Skeletal muscle satellite cell (primary cell): ENCODE results near the gene PPL.

Source experiments
- H3K27me3 ChIP-seq: 2 replicates; pipeline ENCODE4 v1.7.0; 2013; ENCODE audit warnings: low read length; ENCODE audit not compliant: control insufficient read depth, insufficient read depth
- H3K36me3 ChIP-seq: 2 replicates; pipeline ENCODE4 v1.7.0; 2013; ENCODE audit warnings: mild to moderate bottlenecking, control low read depth, low read length; ENCODE audit not compliant: insufficient read depth
- H3K4me1 ChIP-seq: 2 replicates; pipeline ENCODE4 v1.7.0; 2013; ENCODE audit warnings: low read length; ENCODE audit not compliant: control insufficient read depth, insufficient read depth
- H3K4me2 ChIP-seq: 2 replicates; pipeline ENCODE4 v1.7.0; 2013; ENCODE audit warnings: mild to moderate bottlenecking, low read length
- H3K4me3 ChIP-seq: 2 replicates; pipeline ENCODE4 v1.7.0; 2013; ENCODE audit warnings: low read length
- H3K9ac ChIP-seq: 2 replicates; pipeline ENCODE4 v1.7.0; 2013; ENCODE audit warnings: mild to moderate bottlenecking, low read depth, low read length, moderate library complexity
- H3K9me3 ChIP-seq: replicated peaks from 2 replicates; pipeline ENCODE4 v1.7.0; 2013; ENCODE audit warnings: mild to moderate bottlenecking, control low read depth, low read length

PPL gene

DNA sequence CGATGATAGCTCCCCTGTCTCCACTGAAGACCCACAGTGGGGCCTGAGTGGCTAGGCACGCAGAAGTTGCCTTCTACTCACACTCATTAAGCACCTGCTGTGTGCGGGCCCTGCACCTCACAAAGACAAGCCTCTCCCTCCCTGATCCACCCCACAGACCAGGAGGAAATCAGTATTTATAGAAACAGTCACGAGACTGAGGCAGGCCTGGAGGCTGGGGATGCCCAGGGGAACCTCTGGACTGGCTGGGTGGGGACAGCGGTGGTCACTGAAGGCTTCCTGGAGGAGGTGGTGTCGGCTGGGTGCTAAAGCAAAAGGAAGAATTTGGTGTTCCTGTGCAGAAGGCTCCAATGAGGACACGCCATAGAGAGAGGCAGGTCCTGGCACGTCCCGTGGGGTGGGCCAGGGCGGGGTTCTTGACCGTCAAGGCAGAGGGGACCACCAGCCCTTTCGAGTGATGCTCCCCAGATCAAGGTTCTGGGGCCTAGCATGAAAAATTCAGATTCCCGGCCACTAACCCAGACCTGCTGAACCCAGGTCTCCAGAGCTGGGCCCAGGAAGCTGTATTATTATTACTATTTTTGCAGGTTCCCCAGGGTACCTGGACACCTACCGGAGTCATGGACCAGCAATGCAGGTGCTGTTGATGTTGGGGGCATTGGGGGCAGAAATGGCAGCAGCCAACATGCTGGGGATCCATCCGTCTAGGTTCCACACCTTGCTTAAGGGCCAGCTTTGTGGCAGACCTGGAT, 23.0 kb downstream of the PPL start:
- H3K36me3 ChIP-seq = no peaks in the 10 kb centered on the region
- peaks cover 23% of the 10 kb centered on the region for H3K4me1 ChIP-seq
- no peak overlapping the region for H3K4me3 ChIP-seq
- no peak overlapping the region for H3K9ac ChIP-seq
- no peaks in the 10 kb centered on the region for H3K9me3 ChIP-seq
- H3K4me2 ChIP-seq = no peak overlapping the region
- peaks cover 8% of the 10 kb centered on the region for H3K27me3 ChIP-seq

DNA sequence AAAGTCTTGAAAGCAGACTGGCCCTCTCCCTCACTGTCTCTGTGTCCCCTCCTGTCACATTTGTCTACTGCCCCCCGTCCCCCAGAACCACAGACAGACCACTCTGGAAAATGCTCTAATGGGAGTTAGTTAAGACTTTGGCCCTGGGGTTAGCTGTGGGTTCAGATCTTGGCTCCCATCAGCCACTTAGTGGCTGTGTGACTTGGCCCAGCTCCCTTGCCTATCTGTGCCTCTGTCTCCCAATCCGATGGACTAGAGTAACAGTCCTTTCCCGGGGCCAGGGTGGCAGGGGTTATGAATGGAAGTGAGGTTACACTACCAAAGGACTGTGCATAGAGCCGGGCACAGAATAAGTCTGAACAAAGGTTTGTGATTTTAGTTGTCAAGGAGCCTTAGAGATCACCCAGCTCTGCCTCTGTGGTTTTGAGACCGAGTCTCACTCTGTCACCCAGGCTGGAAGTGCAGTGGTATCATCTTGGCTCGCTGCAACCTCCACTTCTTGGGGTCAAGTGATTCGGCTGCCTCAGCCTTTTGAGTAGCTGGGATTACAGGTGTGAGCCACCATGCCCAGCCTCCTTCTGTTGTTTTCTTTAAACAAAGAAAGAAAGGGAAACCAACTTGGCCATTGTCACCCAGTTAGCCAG, 23.7 kb downstream of the PPL start:
- Histone ChIP-seq H3K36me3 (no peaks in the 10 kb centered on the region), H3K4me1 (peaks cover 23% of the 10 kb centered on the region), H3K9ac (no peak overlapping the region), H3K9me3 (no peaks in the 10 kb centered on the region), H3K4me3 (no peak overlapping the region), H3K27me3 (peaks cover 8% of the 10 kb centered on the region), H3K4me2 (no peak overlapping the region)

DNA sequence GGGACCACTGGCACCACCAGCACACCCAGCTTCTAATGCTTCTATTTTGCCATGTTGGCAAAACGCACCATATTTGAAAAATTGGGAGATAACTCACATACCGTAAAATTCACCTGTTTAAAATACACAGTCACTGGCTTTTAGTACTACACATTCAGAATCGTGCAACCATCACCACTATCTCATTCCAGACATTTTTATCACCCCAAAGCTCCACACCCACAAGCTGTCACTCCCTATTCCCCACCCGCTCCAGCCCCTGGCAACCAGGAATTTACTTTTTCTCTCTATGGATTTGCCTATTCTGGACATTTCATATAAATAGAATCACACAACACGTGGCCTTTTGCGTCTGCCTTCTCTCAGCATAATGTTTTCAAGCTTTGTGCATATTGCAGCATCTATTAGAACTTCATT, 25.0 kb downstream of the PPL start:
- peaks cover 8% of the 10 kb centered on the region for H3K27me3 ChIP-seq
- no peaks in the 10 kb centered on the region for H3K36me3 ChIP-seq
- no peaks in the 10 kb centered on the region for H3K9me3 ChIP-seq
- H3K4me2 ChIP-seq = no peak overlapping the region
- no peak overlapping the region for H3K9ac ChIP-seq
- peaks cover 16% of the 10 kb centered on the region for H3K4me1 ChIP-seq
- no peak overlapping the region for H3K4me3 ChIP-seq

DNA sequence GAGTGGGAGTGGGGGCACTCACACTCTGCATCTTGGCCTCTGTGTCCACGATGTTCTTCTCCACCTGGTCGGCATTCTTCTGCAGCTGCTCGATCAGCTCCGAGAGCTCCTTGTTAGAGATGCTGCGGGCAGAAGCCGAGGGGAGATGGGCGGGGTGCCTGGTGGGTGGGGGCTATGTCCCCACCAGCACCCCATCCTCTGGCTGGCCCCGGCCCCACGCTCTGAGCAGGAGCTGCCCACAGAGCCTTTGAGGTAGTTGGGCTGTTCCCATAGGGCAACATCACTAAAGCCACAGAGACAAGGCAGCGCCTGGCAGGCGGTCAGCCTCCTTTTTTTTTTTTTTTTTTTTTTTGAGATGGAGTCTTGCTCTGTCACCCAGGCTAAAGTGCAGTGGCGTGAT, 26.1 kb downstream of the PPL start:
- Histone ChIP-seq H3K4me3 (no peak overlapping the region), H3K27me3 (peaks cover 8% of the 10 kb centered on the region), H3K36me3 (no peaks in the 10 kb centered on the region), H3K4me1 (peaks cover 9% of the 10 kb centered on the region), H3K4me2 (no peak overlapping the region), H3K9me3 (no peaks in the 10 kb centered on the region), H3K9ac (no peak overlapping the region)

DNA sequence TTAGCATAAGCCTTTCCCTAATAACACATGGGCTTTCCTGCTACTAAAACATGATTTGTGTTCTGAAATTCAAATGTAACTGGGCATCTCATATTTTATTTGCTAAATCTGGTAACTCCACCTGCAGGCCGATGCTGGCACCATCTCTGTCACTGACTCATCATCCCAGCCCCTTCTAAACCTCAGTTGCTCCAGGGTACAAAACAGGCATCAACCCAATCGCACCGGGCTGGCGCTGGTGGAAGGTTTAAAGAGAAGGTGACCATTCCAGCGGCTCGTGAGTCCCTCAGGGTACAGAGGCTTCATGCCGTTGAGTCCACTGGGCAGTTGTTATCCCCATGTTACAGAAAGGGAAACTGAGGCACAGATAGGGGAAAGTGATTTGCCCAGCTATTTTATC, 27.1 kb downstream of the PPL start:
- Histone ChIP-seq H3K4me2 (no peak overlapping the region), H3K4me3 (no peak overlapping the region), H3K9ac (no peak overlapping the region), H3K36me3 (no peaks in the 10 kb centered on the region), H3K9me3 (no peaks in the 10 kb centered on the region), H3K4me1 (peaks cover under 1% of the 10 kb centered on the region), H3K27me3 (peaks cover 11% of the 10 kb centered on the region)

DNA sequence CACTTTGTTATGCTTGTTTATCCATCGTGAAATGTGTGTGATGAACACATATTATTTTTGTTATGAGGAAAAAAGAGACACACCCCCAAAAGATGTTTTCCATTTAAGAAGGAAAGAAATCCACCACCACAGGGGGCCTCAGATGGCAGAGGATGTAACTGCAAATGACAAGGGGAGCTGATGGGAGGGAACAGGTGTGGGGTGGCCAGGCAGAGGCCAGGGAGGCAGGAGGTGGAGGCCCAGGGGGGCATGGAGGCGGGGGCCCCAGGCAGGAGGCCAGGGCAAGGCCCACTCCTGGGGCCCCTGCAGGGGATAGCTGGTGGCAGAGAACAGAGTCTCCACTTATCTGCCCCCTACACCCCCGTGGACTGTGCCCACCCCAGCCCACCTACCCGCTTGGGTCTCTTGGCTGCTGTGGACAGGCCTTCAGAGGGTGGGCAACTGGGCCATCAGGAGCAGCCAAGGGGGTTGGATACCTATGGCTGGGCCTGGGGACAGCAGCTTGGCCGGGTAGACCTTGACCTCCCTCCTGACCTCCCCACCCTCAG, 28.0 kb downstream of the PPL start:
- no peak overlapping the region for H3K4me3 ChIP-seq

DNA sequence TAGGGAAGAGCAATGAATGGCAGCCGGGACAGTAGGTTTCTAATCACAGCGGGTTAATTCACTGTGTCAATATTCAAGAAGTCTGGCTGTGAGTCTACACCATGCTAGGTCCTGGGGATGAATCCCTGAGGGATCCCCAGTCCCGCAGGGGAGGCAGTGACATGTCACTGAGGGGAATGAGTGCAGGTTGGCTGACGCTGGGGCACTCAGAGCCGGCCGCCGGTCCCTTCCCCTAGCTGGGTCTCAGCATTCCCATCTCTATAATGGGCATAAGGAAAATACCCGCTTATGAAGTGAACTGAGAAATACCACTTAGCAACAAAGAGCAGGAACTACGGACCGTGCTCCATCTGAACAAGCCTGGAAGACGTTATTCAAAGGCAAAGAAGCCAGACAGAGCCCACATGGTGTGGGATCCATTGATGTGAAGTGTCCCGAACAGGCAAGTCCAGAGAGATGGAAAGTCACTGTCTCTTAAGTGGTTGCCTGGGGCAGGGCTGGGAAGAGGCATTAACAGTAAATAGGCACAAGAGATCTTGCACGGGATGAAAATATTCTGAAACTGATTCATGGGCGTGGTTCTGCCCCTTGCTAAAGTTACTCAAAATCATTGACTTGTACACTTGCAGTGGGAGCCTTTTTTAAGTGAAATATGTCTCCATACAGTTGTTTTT, 31.9 kb downstream of the PPL start:
- Histone ChIP-seq H3K4me3 (no peak overlapping the region), H3K27me3 (peaks cover 17% of the 10 kb centered on the region), H3K36me3 (no peaks in the 10 kb centered on the region), H3K9me3 (no peaks in the 10 kb centered on the region), H3K4me1 (no peaks in the 10 kb centered on the region), H3K4me2 (no peak overlapping the region), H3K9ac (no peak overlapping the region)

More for the DNA sequence above, 28.0 kb downstream of the PPL start:
- H3K36me3 ChIP-seq = no peaks in the 10 kb centered on the region
- no peak overlapping the region for H3K4me2 ChIP-seq
- H3K9me3 ChIP-seq = no peaks in the 10 kb centered on the region
- H3K27me3 ChIP-seq = peaks cover 19% of the 10 kb centered on the region
- no peaks in the 10 kb centered on the region for H3K4me1 ChIP-seq
- no peak overlapping the region for H3K9ac ChIP-seq

DNA sequence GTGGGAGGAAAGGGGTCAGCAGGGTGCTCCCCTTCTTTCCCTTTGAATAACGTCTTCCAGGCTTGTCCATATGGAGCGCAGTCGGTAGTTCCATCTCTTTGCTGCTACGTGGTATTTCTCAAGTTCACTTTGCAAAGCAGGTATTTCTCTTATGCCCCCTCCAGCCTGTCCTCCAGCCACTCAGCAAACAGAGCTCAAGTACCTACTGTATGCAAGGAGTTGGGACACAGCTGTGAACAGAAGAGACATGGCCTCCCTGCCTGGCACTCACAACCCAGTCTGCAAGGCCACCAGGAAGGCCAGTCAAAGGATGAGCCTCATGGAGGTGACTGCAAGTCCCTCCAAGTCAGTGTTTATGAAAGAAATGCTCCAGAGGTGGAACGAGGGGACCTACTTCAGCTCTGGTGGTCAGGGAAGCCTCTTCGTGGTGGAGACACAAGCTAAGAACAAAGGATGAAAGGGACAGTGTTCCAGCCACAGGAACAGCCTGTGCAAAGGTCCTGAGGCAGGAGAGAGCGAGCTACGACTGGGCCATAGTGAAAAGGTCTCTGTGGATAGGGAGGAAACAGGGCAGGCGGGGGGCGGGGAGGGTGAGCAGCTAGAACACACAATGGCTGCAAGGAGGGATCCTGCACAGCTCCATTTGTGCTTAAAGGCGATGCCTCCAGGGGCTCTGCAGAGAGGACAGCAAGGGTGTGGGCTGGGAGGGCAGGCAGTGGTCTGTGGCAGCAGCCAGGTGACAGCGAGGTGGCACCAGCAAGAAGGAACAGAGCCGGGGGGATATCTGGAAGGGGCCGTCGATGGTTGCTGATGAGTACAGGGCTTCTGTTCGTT, 32.6 kb downstream of the PPL start:
- Histone ChIP-seq H3K36me3 (no peaks in the 10 kb centered on the region), H3K9ac (no peak overlapping the region)

DNA sequence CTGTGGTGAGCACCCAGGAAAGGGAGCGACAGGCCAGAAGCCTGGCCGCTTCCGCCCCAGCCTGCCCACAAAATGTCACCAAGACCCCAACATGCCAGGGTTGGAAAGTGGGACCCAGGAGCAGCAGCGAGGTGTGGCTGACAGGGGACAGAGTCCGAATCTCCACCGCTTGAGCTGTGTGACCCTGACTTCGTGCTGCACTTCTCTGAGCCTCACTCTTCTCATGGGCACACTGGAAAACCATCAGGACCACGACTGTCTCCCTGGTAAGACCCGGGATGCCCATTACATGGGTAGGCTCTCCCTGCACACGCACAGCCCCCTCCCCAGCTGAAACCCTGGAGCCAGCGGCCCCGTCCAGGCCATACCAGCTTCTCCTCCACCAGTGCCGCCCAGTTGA, 34.9 kb downstream of the PPL start:
- no peaks in the 10 kb centered on the region for H3K36me3 ChIP-seq
- no peak overlapping the region for H3K4me3 ChIP-seq
- no peak overlapping the region for H3K9ac ChIP-seq
- H3K27me3 ChIP-seq = peaks cover 20% of the 10 kb centered on the region
- H3K9me3 ChIP-seq = no peaks in the 10 kb centered on the region
- H3K4me1 ChIP-seq = no peaks in the 10 kb centered on the region
- H3K4me2 ChIP-seq = no peak overlapping the region

More for the DNA sequence above, 32.6 kb downstream of the PPL start:
- H3K4me2 ChIP-seq = no peak overlapping the region
- H3K4me1 ChIP-seq = no peaks in the 10 kb centered on the region
- H3K9me3 ChIP-seq = no peaks in the 10 kb centered on the region
- no peak overlapping the region for H3K4me3 ChIP-seq
- peaks cover 20% of the 10 kb centered on the region for H3K27me3 ChIP-seq

DNA sequence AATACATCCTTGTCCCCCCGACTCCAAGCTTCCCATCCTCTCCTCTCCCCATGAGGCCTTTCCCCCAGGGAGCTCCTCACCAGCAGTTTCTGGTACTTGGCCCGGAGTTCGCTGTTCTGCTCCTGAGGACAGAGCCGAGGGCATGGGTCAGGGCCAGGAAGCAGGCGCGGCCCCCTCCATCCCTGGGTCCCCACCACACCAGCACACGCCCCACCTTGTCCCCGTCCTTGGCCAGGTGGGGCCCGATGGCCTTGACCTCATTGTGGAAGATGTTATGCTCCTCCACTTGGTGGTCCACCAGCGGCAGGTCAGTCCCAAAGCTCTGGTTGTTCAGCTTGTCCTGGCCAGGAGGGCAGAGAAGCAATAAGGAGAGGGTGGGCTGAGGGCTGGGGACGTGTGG, 36.2 kb downstream of the PPL start:
- Histone ChIP-seq H3K4me2 (no peak overlapping the region), H3K36me3 (no peaks in the 10 kb centered on the region), H3K9ac (no peak overlapping the region), H3K27me3 (peaks cover 22% of the 10 kb centered on the region), H3K9me3 (no peaks in the 10 kb centered on the region), H3K4me1 (no peaks in the 10 kb centered on the region), H3K4me3 (no peak overlapping the region)

DNA sequence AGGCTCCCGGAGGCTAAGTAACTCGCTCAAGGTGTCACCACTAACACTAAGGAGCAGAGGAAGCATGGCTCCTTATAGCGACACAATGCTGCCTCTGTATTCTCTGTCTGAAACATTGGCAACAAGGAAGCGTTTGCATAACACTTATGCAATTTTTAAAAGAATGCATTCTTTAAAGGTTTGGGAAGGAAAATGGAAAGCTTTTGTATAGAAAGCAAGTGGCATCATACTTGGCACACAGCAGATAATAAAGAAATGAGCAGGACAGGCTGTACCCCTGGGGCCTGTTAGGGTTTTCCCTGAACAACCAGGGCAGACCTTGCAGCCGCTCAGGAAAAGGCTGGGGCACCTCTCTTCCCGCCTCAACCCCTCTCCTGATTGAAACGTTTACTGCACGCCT, 36.9 kb downstream of the PPL start:
- Histone ChIP-seq H3K4me1 (no peaks in the 10 kb centered on the region), H3K4me2 (no peak overlapping the region), H3K36me3 (no peaks in the 10 kb centered on the region), H3K9me3 (no peaks in the 10 kb centered on the region), H3K4me3 (no peak overlapping the region), H3K27me3 (peaks cover 22% of the 10 kb centered on the region), H3K9ac (no peak overlapping the region)
